HG02610 (cell line): ENCODE data around the gene ZPBP2.

Experiments used
- ATAC-seq: cut with Tn5 transposase; IDR thresholded peaks from one replicate; pipeline ENCODE4 v1.9.1; 2021; ENCODE audit warnings: mild to moderate bottlenecking, moderate library complexity; ENCODE audit not compliant: unreplicated experiment

ZPBP2 gene

DNA sequence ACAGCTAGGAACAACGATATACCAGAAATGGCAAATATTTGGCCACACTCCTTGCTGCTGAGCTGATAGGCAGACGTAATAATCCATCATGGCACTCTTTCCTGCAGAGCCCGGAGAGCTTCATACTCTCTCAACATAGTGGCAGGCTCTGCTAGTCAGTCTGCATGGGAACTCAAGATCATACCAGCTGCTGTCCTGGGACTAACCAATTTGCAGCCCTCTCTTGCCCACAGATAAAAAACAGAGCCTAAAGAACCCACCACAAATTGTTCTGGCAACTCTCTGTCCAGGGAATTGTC lies 36.9 kb downstream of the ZPBP2 start:
- no peak for ATAC-seq

- no peak for ATAC-seq
Observed at GRCh38 chr17:39908789-39909352, 40.9 kb downstream of the ZPBP2 start.

DNA sequence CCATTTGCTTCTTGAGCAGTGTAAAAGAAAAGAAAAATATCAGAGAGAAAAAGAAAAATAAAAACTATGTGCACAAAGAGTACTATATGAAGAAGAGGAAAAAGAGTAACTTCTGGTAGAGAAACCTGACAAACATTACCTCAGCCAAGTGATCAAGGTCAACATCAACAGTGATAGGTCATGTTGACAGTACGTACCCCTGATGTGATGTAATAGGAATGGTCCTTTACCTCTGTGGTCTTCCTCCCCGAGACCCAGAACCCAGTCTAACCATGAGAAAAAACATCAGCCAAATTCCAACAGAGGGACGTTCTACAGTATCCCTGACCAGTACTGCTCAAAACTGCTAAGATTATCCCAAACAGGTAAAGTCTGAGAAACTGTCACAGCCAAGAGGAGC lies 46.0 kb downstream of the ZPBP2 start:
- no peak for ATAC-seq

DNA sequence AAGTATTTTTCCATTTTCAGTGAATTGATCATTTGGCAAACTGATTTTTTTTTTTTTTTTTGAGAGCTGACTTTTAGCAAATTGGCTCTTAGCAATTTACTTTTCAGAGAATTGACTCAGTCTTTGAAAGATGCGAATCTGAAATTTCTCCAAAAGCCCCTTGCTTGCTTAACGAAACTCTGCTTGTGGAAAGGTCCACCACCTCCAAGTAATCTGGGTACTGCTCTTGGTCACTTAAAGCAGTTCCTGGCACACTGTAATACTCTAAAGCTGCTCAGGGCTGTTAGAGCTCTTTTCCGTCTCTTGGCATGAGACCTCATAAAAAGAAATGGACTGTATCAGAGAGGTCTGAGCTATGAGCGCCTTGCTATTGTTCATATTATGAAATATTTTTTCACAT lies 47.6 kb downstream of the ZPBP2 start:
- ATAC-seq, result no peak

GRCh38 chr17:39916918-39917317 lies 48.9 kb downstream of the ZPBP2 start:
- ATAC-seq, result no peak

DNA sequence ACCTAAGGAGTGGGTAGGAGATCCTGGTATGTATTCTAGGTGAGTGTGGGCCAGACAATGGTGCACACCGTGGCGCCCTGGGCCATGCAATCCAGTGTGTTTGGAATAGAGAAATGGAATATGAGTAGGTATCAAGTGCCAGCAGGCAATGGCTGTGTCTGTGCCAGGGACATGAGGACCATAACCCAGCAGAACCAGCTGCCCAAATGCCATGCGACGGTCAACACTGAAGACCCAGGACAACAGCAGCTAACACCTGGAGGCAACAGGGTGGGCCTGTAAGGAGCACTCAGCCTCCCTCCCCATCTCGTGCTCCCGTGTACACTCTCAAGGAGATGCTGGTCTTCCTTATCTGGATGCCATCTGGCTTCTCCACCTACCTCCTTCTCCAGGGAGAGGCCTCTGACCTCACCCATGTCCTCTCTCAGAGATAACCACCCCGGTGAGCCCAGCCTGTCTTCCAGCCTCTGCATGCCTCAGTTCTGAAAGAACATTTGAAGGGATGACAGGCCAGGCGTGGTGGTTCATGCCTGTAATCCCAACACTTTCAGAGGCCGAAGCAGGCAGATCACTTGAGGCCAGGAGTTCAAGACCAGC lies 51.2 kb downstream of the ZPBP2 start:
- ATAC-seq, result no peak

- no peak for ATAC-seq
Observed at GRCh38 chr17:39920218-39921210, 52.5 kb downstream of the ZPBP2 start.

- no peak for ATAC-seq
Observed at GRCh38 chr17:39921323-39921722, 53.3 kb downstream of the ZPBP2 start.

GRCh38 chr17:39922006-39922405 lies 54.0 kb downstream of the ZPBP2 start:
- ATAC-seq, result no peak

GRCh38 chr17:39923230-39923629 lies 55.2 kb downstream of the ZPBP2 start:
- ATAC-seq, result no peak

DNA sequence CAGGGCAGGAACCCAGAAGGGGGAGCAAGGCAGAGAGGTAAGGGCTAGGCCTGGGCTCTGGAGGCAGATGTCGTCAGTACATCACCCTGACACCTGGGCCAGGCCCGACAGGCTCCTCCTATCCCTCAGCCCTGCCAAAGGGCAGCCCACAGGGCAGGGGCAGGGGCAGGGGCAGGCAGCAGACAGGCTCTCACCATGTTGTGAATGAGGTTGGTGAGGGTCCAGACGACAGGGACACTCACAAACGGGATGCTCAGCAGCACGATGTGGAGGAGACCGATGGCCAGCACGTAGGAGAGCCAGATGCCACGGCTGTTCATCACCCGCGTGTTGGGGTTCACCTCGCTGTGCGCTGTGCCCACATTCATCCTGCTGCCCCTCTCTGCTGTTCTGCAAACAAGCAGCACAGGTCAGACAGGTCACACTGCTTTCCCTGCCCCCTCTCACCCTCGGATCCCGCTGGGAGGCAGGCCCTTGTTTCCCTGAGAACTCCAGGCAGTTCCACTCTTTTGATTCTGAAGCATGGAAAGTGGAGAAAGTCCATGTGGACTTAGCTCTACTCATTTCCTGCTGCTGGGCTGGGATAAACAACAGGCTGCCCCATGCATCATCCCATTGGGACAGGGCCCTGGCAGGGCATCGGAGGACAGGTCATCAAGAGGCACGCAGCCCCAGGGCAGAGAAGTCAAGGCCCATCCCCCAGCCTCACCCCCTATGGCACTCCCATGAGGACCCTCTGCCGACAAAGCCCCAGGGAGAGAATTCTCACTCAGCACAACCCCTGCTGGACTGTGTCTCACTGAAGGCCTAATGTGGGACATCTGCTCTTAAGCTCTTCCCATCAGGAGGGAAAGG lies 56.1 kb downstream of the ZPBP2 start:
- ATAC-seq, result no peak

GRCh38 chr17:39924691-39925055 lies 56.7 kb downstream of the ZPBP2 start:
- ATAC-seq, result no peak

DNA sequence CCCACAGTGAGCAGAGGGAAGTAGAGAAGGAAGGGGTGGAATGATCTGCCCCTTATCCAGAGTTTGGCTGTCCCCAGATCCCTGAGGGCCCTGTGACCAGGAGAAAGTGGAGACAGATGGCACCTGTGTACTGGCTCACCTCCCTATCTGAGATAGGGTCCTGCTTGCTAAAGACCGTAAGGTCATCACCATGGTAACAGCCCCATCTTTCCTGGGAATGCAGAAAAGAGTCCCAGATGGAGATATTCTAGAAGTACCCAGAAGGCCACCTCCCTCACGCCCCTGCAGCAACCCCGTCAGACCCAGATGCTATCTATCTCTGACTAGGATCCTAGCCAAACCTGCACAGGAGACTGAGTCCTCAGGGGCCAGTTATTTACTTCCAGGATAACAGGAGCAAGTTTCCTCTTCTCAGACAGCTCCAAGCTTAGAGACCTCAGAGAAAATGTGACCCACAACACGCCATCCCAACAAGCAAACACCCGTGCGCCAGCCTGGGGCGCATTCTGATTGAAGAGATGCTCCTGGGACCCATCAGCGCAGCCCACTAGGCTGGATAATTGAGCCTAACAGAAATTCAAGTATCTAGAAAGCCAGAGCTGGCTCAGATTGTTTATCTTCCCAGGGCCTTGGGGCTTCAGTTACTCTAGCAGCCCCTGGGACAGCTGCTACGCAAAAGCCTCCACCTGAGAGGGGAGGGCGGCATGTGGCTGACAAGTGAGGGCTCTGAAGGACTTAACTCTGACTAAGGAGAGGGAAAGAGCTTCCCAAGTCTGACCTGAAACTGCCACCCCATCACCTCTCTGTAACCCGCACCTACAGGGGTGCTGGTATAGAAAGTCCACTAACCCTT lies 57.5 kb downstream of the ZPBP2 start:
- ATAC-seq, result no peak

DNA sequence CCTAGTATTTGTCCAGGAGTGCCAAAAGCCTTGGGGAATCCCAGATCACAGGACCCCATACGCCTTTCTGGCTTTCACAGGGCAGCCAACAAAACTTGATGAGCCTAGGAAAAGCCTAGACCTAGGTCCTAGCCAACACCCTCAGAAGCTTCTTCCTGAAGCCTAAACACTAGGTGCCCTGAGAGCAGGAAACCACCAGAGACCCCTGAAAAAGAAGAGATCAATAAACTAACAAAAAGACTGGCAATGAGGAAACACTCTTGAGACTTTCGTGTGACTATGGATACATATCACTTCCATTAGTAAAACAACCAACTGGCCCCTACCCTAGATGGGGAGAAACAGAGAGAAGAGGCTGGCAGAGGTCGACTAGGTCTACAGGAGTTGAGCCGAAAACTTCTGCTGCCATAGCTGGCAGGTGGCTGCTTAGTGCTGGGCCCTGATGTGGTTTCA lies 58.2 kb downstream of the ZPBP2 start:
- no peak for ATAC-seq

GRCh38 chr17:39926588-39927100 lies 58.6 kb downstream of the ZPBP2 start:
- no peak for ATAC-seq
